ENCODE measurements around the gene ENO3.

Gene ENO3

GRCh38 chr17:4950075-4950745 is 709 bp upstream of the ENO3 start:
- DNase-seq = no peak

GRCh38 chr17:4951486-4951885 is 567 bp downstream of the ENO3 start:
- no peak for DNase-seq

DNA sequence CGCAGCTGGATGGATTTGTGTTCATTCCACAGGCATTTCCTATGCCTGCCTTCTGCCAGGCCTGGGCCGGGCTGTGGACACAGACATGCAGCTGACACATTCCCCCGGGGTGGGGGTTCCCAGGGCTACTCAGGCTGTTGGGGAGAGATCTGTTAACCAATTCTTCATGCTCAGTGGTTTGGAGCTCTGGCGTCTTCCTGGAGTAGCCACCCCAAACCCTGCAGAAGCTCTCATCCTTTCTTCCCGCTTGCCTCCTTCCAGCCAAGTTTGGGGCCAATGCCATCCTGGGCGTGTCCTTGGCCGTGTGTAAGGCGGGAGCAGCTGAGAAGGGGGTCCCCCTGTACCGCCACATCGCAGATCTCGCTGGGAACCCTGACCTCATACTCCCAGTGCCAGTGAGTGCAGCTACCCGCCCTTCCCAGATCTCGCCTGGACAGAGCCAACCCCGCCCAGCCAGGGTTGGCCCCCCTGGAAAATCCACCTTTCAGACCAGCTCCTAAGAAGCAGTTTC is 2.6 kb downstream of the ENO3 start:
- no peak for DNase-seq

DNA sequence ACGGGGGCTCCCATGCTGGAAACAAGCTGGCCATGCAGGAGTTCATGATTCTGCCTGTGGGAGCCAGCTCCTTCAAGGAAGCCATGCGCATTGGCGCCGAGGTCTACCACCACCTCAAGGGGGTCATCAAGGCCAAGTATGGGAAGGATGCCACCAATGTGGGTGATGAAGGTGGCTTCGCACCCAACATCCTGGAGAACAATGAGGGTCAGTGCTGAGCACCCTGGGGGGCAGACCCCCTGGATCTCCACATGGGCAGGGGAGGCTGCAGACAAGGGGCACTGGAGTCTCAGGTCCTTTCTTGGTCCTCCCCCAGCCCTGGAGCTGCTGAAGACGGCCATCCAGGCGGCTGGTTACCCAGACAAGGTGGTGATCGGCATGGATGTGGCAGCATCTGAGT is 4.2 kb downstream of the ENO3 start:
- DNase-seq = no peak

- DNase-seq = peak; percentile 34
Measured at GRCh38 chr17:4956493-4957061, 5.7 kb downstream of the ENO3 start.

DNA sequence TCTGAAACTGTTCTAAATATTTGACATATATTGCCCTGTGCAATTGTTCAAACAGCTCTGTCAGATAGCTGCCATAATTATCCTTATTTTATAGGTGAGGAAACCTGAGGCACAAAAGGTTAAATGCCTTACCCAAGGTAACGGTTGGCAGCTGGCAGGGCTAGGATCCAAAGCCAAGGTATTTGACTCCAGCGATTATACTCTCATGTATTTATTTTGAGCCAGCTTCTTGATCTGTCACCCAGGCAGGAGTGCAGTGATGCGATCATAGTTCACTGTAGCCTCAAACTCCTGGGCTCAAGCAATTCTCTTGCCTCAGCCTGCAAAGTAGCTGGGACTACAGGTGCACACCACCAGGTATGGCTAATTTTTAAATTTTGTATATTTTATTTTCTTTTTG is 7.2 kb downstream of the ENO3 start:
- no peak for DNase-seq

- DNase-seq = no peak
Measured at GRCh38 chr17:4959261-4959965, 8.5 kb downstream of the ENO3 start.

GRCh38 chr17:4960279-4960922 is 9.5 kb downstream of the ENO3 start:
- DNase-seq = no peak

DNA sequence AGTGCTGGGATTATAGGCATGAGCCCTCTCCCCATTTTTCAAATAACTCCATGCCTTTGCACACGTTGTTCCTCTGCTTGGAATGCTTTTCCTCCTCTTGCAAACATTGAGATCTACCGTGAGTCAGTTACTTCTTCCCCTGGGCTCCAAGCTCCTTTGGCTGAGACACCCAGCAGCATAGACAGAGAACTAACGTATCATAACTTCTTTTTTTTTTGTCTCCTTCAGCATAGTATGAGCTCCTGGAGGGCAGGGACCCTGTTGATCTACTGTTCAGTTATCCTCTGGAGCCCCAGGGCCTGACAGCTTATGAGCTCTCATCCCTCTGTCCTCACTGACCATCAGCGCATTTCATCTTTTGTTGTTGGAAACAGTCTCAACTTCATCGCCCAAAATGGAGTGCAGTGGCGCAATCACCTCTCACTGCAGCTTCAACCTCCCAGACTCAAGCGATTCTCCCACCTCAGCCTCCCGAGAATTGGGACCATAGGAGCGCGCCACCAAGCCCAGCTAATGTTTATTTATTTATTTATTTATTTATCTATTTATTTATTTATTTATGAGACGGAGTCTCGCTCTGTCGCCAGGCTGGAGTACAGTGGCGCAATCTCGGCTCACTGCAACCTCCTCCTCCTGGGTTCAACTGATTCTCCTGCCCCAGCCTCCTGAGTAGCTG is 14.5 kb downstream of the ENO3 start:
- no peak for DNase-seq

GRCh38 chr17:4966844-4967538 is 16.1 kb downstream of the ENO3 start:
- DNase-seq = peak; percentile 89

DNA sequence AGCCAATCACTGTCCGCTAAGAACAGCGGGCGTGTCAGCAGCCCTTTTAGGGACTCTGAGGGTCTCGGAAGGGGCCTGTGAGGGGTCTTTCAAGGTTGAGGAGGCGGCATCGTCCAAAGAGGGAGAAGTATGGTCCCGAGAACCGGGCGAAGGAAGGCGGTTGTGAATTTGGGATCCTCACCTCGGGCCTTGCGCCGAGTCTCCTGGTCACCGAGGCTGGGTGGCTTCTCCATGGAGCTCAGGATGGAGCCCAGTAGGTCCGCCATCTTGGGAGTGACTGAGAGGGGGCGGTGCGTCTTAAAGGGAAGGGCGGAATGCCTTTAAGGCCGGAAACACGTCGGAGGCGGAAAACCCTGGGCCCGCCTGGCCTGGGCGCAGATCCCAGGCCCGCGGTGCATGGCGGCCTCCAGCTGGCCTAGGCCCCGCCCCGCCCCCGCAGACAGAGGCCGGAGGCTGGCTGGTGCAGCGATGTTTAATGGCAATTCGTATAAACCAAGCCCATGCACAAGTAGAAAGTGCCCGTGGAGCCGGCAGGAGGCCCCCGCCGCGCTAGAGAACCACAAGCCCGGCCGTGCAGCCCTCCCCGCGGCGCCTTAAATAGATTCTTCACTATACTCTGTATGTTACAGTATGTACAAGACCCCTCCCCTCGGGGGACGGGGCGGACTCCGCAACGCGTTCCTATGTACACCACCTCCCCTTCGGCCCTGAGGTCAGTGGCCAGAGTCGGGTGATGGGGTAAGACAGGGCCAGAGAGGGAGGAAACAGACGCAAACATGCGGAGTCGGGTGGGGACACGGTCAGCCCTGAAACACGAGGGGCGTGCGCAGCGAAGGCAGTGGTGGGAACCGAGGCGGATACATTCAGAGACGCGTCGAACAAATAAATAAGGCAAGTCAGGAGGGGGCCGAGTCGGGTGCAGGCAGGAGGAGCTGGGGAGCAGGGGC is 16.9 kb downstream of the ENO3 start, which contains the start of gene SPAG7:
TSS of gene SPAG7 (minus strand) at position 279 of the 947 bp plus-strand sequence. CDS start at position 266, 13 bp downstream.
- peak; percentile 86 for DNase-seq

GRCh38 chr17:4968486-4969046 is 17.6 kb downstream of the ENO3 start:
- DNase-seq = no peak

- no peak for DNase-seq
Measured at GRCh38 chr17:4969047-4969550, 18.2 kb downstream of the ENO3 start.

- no peak for DNase-seq
Measured at GRCh38 chr17:4969551-4970173, 18.7 kb downstream of the ENO3 start.

GRCh38 chr17:4970273-4970672 is 19.4 kb downstream of the ENO3 start:
- no peak for DNase-seq

DNA sequence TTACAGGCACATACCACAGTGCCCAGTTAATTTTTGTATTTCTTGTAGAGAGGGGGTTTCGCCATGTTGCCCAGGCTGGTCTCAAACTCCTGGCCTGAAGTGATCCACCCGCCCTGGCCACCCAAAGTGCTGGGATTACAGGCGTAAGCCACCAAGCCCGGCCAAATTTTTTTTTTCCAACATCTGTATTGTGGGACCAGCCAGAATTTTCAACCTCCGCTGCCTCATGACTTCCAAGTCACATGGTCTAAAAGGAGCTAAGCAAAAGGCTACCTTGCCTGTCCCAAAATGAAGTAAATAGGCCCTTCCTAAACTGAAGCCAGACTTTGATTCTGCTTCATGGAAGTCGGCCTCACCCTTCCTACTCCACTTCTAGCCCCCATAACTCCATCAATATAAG is 20.9 kb downstream of the ENO3 start:
- DNase-seq = no peak

GRCh38 chr17:4972322-4972721 is 21.4 kb downstream of the ENO3 start:
- no peak for DNase-seq

- DNase-seq = no peak
Measured at GRCh38 chr17:4972752-4973151, 21.8 kb downstream of the ENO3 start.

DNA sequence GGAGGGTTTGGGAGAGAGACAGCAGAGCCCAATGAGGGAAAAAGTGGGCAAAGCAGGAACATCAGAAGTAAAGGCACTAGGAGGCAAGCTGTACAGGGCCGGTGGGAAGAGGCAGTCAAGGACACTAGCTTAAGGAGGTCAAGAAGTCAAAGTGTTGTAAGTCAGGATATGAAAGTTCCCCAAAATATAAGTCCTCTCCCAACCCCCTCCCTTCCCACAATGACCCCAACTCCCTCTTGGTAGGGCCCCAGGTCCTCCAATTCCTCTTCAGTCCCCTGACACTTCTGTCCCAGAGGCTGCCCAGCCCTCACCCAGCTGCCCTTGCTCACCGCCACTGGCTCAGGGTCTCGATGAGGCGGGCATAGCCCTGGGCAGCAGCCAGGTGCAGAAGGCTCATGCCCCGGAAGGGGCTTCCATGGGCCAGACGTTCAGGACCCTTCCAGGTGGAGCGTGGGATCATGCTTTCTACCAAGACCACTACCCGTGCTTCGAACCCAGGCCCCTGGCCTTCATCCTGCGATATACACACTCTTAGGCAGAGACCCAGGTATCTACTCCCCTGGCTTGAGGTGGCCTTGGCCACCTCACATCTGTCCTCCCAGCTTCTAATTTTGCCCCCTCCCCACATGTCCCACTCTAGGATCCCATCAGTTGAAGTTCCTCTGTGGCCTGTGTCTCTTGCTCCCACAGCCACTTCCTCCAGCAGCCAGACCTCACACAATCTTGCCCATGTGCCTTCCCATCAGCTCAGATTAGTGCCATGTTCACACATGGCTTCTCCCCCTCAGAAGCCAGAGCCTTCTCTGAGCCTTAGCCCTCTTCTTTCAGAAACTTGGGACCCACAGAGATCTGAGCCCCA is 22.6 kb downstream of the ENO3 start:
- no peak for DNase-seq

All from effector CD4-positive, alpha-beta T cell (primary cell).